LNCaP clone FGC (cell line): ENCODE results near the gene METTL23.
"Not testable (repeated sequence)": the region's sequence is repeated elsewhere in the genome, so short reads cannot be mapped to it uniquely, and the experiment has no call there.

Source experiments
- DNase-seq: peaks from one replicate; pipeline ENCODE4 v3.0.0-alpha.2; 2011; ENCODE audit warnings: low read depth
- H3K4me3 ChIP-seq: 2 replicates; pipeline ENCODE4 v1.5.1; 2011; ENCODE audit warnings: mild to moderate bottlenecking, low read depth, low read length, control low read depth
- TF ChIP-seq, protein P1 (sequence below): IDR thresholded peaks from 2 replicates; pipeline ENCODE4 v1.5.1; 2012; ENCODE audit warnings: mild to moderate bottlenecking; ENCODE audit not compliant: control insufficient read depth, insufficient read depth; ENCODE audit errors: extremely low read depth

Gene METTL23

DNA sequence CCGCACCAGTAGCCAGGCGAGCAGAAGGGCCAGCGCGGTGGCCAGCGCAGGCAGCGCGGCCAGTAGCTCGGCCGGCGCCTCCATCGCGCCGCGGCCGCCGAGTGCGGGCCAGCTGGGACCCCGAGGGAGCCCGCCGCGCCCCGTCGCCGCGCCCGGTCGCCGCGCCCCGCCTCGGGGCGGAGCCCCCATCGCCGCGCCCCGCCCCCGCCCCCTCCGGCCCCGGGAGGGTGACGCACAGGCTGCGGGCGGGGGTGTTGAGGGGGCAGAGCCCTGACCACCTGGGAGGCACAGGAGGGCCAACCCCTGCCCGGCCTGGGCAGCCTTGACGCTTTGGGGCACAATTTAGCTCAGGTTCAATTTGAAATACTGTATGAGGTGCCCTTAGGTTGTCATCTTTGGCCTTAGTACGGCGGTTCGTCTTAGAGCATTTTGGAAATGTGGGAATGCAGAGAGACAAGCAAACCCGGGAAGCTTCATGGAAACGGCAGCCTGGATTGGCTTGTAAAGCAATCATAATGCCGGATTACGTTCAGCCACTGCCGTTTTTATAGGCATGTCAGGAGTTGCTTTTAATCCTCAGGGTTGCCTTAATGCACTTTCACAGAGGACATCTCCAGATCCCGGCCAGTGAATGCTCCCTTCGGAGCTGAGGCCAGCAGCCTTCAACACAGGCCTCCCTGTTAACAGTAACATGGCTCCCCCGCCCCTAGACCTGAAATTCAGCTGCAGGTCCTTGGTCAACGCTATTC, 15.6 kb upstream of the METTL23 start, which contains the start of gene MXRA7:
Gene MXRA7 (minus strand): TSS at position 103 of the 749 bp plus-strand sequence. CDS start 19 bp downstream, at position 84.
- DNase-seq = no peak
- H3K4me3 ChIP-seq = peak within 1 kb of the TSS; percentile 35
- TF ChIP-seq, protein P1, sequence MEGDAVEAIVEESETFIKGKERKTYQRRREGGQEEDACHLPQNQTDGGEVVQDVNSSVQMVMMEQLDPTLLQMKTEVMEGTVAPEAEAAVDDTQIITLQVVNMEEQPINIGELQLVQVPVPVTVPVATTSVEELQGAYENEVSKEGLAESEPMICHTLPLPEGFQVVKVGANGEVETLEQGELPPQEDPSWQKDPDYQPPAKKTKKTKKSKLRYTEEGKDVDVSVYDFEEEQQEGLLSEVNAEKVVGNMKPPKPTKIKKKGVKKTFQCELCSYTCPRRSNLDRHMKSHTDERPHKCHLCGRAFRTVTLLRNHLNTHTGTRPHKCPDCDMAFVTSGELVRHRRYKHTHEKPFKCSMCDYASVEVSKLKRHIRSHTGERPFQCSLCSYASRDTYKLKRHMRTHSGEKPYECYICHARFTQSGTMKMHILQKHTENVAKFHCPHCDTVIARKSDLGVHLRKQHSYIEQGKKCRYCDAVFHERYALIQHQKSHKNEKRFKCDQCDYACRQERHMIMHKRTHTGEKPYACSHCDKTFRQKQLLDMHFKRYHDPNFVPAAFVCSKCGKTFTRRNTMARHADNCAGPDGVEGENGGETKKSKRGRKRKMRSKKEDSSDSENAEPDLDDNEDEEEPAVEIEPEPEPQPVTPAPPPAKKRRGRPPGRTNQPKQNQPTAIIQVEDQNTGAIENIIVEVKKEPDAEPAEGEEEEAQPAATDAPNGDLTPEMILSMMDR = no peak

DNA sequence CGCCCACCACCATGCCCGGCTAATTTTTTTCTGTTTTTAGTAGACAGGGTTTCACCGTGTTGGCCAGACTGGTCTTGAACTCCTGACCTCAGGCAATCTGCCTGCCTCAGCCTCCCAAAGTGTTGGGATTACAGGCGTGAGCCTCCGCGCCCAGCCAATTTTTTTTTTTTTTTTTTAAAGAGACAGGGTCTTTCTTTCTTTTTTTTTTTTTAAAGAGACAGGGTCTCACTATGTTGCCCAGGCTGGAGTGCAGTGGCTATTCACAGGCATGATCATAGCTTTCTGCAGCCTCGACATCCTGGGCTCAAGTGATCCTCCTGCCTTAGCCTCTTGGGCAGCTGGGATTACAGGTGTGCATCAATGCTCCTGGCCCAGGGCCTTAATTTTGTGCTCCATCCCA, 14.3 kb upstream of the METTL23 start:
- H3K4me3 ChIP-seq, DNase-seq: not testable (repeated sequence)

DNA sequence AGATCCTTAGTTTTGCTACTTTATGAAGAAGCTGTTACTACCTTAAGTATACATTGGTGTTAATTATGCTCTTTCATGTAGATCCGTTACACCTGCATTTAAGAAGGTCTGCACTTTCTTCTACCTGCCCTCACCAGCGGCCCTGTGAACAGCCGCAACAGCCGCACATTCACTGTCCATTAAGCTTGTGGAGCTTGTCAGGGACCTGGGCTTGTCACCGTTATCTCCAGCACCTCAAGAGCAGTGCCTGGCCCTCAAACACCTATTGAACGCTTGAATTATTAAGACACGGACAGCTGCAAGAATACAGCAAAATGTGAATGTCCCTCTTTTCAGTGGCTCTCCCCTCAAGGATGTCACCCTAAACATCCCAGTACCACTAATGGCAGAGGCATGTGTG, 12.9 kb upstream of the METTL23 start:
- H3K4me3 ChIP-seq = no peak overlapping the region
- DNase-seq = no peak
- TF ChIP-seq, protein P1 = no peak

DNA sequence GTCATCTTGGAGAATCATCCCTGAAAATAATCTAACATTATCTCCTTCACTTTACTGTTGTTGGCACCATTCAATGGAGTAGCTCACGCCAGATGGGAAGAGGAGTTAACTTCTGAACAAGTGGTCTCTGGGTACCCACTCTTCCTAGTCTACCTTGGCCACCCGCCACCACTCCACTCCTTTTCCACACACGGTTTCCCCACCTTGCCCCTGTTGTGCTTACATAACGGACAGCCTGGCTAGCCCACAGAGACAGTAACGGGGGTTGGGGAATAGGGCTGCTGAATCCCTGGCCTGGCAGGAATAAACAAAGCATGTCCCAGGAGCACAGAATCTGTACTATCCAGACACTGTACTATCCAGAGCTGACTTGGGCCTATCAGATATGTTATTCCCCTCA, 12.3 kb upstream of the METTL23 start:
- H3K4me3 ChIP-seq = no peak overlapping the region
- DNase-seq = no peak
- TF ChIP-seq, protein P1 = no peak

DNA sequence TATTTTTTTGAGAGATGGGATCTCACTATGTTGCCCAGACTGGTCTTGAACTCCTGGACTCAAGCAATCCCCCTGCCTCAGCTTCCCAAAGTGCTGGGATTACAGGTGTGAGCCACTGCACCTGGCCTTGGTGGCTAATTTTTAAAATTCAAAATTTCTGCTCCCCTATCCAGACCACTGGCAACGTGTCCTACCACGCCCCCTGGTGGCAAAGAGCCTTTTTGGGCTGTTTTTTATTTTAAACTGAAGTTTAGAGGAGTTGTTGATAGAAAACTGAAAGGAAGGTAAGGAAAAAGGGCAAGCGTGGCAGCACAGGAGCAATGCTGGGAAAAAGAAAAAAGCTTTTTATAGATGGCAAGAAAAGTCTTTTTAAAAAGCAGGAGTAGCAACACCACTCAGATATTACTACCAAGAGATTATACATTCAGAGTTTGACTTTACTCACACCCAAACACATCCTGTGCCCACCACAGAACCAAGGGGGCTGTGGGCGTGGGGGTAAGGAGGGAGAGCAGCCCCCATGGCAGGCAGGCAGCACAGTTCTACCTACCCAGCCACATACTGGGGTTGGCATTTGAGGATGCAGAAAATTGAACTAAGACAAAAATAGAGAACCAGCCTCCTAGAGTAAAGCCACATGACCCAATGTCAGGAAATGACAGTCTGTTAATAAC, 11.7 kb upstream of the METTL23 start:
- H3K4me3 ChIP-seq = no peak overlapping the region
- TF ChIP-seq, protein P1 = peak; percentile 73
- DNase-seq = no peak

DNA sequence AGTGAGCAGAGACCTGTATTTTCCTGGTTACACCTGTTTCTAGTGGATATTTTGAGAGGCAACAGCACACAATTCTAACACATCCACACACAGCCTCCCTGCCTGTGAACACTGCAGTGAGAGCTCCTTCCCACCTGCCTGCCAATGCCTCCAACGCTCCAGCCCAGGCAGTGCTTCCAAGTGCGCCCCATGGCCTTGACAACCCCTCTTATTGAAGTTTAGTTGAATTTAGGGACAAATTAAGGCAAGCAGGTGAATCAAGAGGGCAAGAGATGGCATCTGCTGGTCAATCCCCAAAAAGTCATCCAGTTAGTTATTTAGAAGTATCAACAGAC, 11.2 kb upstream of the METTL23 start:
- TF ChIP-seq, protein P1 = no peak
- no peak for DNase-seq
- no peak overlapping the region for H3K4me3 ChIP-seq

DNA sequence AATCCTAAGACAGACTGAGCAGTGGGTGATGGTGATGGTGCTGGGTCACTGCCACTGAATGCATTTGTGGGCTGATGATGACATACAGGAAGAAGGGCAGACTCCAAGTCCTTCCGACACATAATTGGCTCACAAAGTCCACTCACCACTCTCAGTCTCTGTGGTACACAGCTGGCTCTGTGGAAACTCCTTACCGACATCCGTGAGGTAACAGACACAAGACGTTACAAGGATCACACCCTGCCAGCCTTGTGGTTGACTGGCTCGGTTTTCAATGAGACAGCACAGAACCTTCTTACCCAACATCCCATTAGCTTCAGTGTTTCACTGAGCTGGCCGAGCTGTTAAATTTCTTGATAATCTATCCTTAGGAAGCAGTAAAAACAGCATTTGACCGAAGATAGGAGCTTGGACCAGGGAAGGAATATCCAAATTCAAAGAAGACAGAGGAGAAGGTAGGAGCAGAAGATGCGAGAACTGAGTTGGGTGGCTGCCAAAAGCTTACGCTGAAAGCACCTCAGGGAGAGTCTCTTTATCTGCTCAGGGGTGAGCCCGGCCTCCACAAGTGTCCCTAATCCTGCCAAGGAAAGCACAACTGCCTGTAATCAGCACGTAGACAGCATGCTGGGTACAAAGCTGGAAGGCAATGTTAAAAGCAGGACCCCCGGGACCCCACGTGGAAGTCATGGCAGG, 10.3 kb upstream of the METTL23 start:
- DNase-seq = no peak
- TF ChIP-seq, protein P1 = no peak
- no peak overlapping the region for H3K4me3 ChIP-seq
